SK-N-SH (cell line): ENCODE measurements around the gene EDC4. TPM values are rescaled to one million over a fixed set of nuclear protein-coding genes. Genes with fewer than 3 reads are reported as not detected.

Source experiments
- CTCF ChIA-PET: fragments of 300-600, 350-600 bp; formaldehyde crosslinking; extraction: SDS; loops from one replicate; lab custom pipeline; 2021; lab: Yijun Ruan, JAX
- POLR2A ChIA-PET: fragments of 350-600 bp; sonication (Branson Sonifier 250); formaldehyde crosslinking; extraction: SDS; loops from one replicate; lab custom pipeline; 2020; ENCODE audit warnings: antibody characterized with exemption, inconsistent platforms; lab: Yijun Ruan, JAX
- DNase-seq: peaks from one replicate; pipeline ENCODE4 v3.0.0; 2012
- H2AFZ ChIP-seq: fragments of 200-600 bp; sonication (generic); 2 replicates; pipeline ENCODE4 v1.8.1; 2016; ENCODE audit warnings: antibody characterized with exemption, mild to moderate bottlenecking, low read depth
- H3F3A ChIP-seq: fragments of 200-600 bp; sonication (generic); replicated peaks from 2 replicates; pipeline ENCODE3; 2016; ENCODE audit warnings: antibody characterized with exemption, mild to moderate bottlenecking; ENCODE audit not compliant: insufficient read depth
- H3K27ac ChIP-seq, 2 experiments: fragments of 200-500 bp in 1 of 2; fragments of 200-600 bp in 1 of 2; sonication (Bioruptor generic) in 1 of 2; sonication (generic), shearing (Covaris generic) in 1 of 2; 2 replicates each; pipeline versions ENCODE4 v1.5.1 to v1.6.1; 2014 to 2016; ENCODE audit warnings: low read depth in 2 of 2, inconsistent platforms in 1 of 2, low read length in 1 of 2, mild to moderate bottlenecking in 1 of 2, mixed read lengths in 1 of 2
- H3K27me3 ChIP-seq: fragments of 200-600 bp; sonication (generic), shearing (Covaris generic); 2 replicates; pipeline ENCODE4 v1.6.1; 2016; ENCODE audit warnings: mixed run types; ENCODE audit not compliant: insufficient read depth
- H3K36me3 ChIP-seq, 2 experiments: fragments of 200-500 bp in 1 of 2; fragments of 200-600 bp in 1 of 2; sonication (Bioruptor generic) in 1 of 2; sonication (generic) in 1 of 2; replicated peaks in 1 of 2; 2 replicates each; pipeline versions ENCODE3 to v1.5.1; 2014 to 2016; ENCODE audit warnings: low read length in 1 of 2, mild to moderate bottlenecking in 1 of 2; ENCODE audit not compliant: insufficient read depth in 2 of 2, control insufficient read depth in 1 of 2
- H3K4me1 ChIP-seq, 2 experiments: fragments of 200-500 bp in 1 of 2; fragments of 200-600 bp in 1 of 2; sonication (Bioruptor generic) in 1 of 2; sonication (generic), shearing (Covaris generic) in 1 of 2; 2 replicates each; pipeline versions ENCODE4 v1.5.1 to v1.6.1; 2014 to 2016; ENCODE audit warnings: low read depth in 1 of 2, low read length in 1 of 2, mixed run types in 1 of 2; ENCODE audit not compliant: insufficient read depth in 2 of 2, control insufficient read depth in 1 of 2
- H3K4me2 ChIP-seq: fragments of 200-600 bp; sonication (generic), shearing (Covaris generic); 2 replicates; pipeline ENCODE4 v1.6.1; 2017; ENCODE audit warnings: mixed run types
- H3K4me3 ChIP-seq, 2 experiments: fragments of 200-500 bp in 1 of 2; fragments of 200-600 bp in 1 of 2; sonication (Bioruptor generic) in 1 of 2; sonication (generic), shearing (Covaris generic) in 1 of 2; 2 replicates each; pipeline versions ENCODE4 v1.5.1 to v1.8.1; 2014 to 2016; ENCODE audit warnings: low read depth in 2 of 2, inconsistent platforms in 1 of 2, low read length in 1 of 2, mild to moderate bottlenecking in 1 of 2, mixed read lengths in 1 of 2, moderate library complexity in 1 of 2
- H3K79me2 ChIP-seq: fragments of 200-600 bp; sonication (generic); 2 replicates; pipeline ENCODE4 v1.8.1; 2017; ENCODE audit warnings: mild to moderate bottlenecking; ENCODE audit not compliant: insufficient read depth
- H3K9ac ChIP-seq: fragments of 200-600 bp; sonication (generic); 2 replicates; pipeline ENCODE4 v1.6.1; 2017; ENCODE audit warnings: mixed run types
- H3K9me2 ChIP-seq: fragments of 200-600 bp; sonication (generic); 2 replicates; pipeline ENCODE4 v1.6.1; 2017; ENCODE audit warnings: mixed run types
- H3K9me3 ChIP-seq: fragments of 200-600 bp; sonication (generic); 2 replicates; pipeline ENCODE4 v1.6.1; 2017; ENCODE audit warnings: mixed run types, mild to moderate bottlenecking, moderate library complexity
- H4K20me1 ChIP-seq: fragments of 200-600 bp; sonication (generic); 2 replicates; pipeline ENCODE4 v1.6.1; 2017; ENCODE audit warnings: mild to moderate bottlenecking, mixed run types; ENCODE audit not compliant: insufficient read depth
- ELF1 ChIP-seq: IDR thresholded peaks from 2 replicates; pipeline ENCODE4 v1.4.0; 2012
- EP300 ChIP-seq, 2 experiments: IDR thresholded peaks; 2 replicates each; pipeline versions ENCODE4 v1.4.0 to v1.6.1; 2012; ENCODE audit warnings: borderline replicate concordance in 1 of 2, low read depth in 1 of 2, low read length in 1 of 2
- EZH2phosphoT487 ChIP-seq: fragments of 200-600 bp; sonication (generic); IDR thresholded peaks from 2 replicates; pipeline ENCODE4 v1.6.1; 2017; ENCODE audit warnings: low read depth, mixed run types, mild to moderate bottlenecking, antibody characterized with exemption, moderate library complexity, borderline replicate concordance
- FOSL2 ChIP-seq: IDR thresholded peaks from 2 replicates; pipeline ENCODE4 v1.4.0; 2012; ENCODE audit warnings: low read depth, mild to moderate bottlenecking, moderate library complexity, borderline replicate concordance
- FOXM1 ChIP-seq: IDR thresholded peaks from 2 replicates; pipeline ENCODE4 v1.4.0; 2012; ENCODE audit warnings: low read depth, mild to moderate bottlenecking
- GATA2 ChIP-seq: sonication (generic); formaldehyde crosslinking; IDR thresholded peaks from 2 replicates; pipeline ENCODE4 v1.5.0; 2020; ENCODE audit warnings: mild to moderate bottlenecking, missing genetic modification reagents
- JUND ChIP-seq: IDR thresholded peaks from 2 replicates; pipeline ENCODE4 v1.4.0; 2012
- NFIC ChIP-seq: IDR thresholded peaks from 2 replicates; pipeline ENCODE4 v1.4.0; 2012; ENCODE audit warnings: borderline replicate concordance
- NRF1 ChIP-seq: IDR thresholded peaks from 2 replicates; pipeline ENCODE4 v1.6.1; 2012; ENCODE audit warnings: low read depth, mild to moderate bottlenecking, low read length
- RCOR1 ChIP-seq: fragments of 150-350 bp; IDR thresholded peaks from 2 replicates; pipeline ENCODE4 v1.6.1; 2017; ENCODE audit warnings: antibody characterized with exemption, low read length
- TAF1 ChIP-seq: IDR thresholded peaks from 2 replicates; pipeline ENCODE4 v1.6.1; 2012; ENCODE audit warnings: low read depth, mild to moderate bottlenecking, low read length, moderate library complexity, borderline replicate concordance
- WGBS: methylation state at CpG from one replicate; pipeline ENCODE4 v1.1.6; 2017; ENCODE audit warnings: low lambda C conversion rate; 5-methylcytosine and 5-hydroxymethylcytosine counted together
- polyA plus RNA-seq, 3 experiments: library from polyadenylated mRNA; depleted of rRNA; stranded (reverse); fragments of >200 nt; gene quantifications; 2 replicates each; pipeline ENCODE4 v1.2.3, GENCODE V29; 2012
- TF ChIP-seq, protein P1 (sequence below): IDR thresholded peaks from 2 replicates; pipeline ENCODE4 v1.4.0; 2012; ENCODE audit warnings: low read depth, borderline replicate concordance
- TF ChIP-seq, protein P2 (sequence below): fragments of 150-350 bp; IDR thresholded peaks from 2 replicates; pipeline ENCODE4 v1.6.1; 2016; ENCODE audit warnings: mild to moderate bottlenecking, low read depth, low read length
- TF ChIP-seq, protein P3 (sequence below): fragments of 200-600 bp; sonication (generic); IDR thresholded peaks from 2 replicates; pipeline ENCODE4 v1.6.1; 2017; ENCODE audit warnings: antibody characterized with exemption, mild to moderate bottlenecking, moderate library complexity
- TF ChIP-seq, protein P4 (sequence below): IDR thresholded peaks from 2 replicates; pipeline ENCODE4 v1.6.1; 2012; ENCODE audit warnings: mild to moderate bottlenecking, low read depth, low read length, moderate library complexity

EDC4 gene
- polyA plus RNA-seq, 1 of the 3 experiments (the other 2 are of a cell fraction): 38.0 TPM

DNA sequence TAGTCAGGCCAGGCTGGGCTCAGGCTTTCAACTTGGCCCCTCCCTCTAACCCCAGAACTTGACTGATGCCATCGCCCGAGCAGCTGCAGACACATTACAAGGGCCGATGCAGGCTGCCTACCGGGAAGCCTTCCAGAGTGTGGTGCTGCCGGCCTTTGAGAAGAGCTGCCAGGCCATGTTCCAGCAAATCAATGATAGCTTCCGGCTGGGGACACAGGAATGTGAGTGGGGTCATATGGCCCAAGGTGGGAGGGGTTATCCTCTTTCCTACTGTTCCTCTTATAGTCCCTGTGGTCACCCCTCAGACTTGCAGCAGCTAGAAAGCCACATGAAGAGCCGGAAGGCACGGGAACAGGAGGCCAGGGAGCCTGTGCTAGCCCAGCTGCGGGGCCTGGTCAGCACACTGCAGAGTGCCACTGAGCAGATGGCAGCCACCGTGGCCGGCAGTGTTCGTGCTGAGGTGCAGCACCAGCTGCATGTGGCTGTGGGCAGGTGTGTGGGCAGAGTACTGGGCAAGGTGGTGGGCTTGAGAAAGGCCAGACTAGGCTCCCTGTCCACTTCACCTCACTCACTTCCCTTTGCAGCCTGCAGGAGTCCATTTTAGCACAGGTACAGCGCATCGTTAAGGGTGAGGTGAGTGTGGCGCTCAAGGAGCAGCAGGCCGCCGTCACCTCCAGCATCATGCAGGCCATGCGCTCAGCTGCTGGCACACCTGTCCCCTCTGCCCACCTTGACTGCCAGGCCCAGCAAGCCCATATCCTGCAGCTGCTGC is 9.7 kb downstream of the EDC4 start:
- Histone ChIP-seq H3K79me2 (no peaks in the 10 kb centered on the region), H3F3A (peaks cover 14% of the 10 kb centered on the region)
- no peak for DNase-seq
- ChIA-PET POLR2A (interaction anchor here (1.0 to 3.5 kb wide), 5 partner anchors 9 to 53 kb away, joined by 3 to 12 read pairs (median 5); partner anchors contain the start of genes EDC4 and PSKH1), CTCF (interaction anchor here (0.8 to 22.4 kb wide), 12 partner anchors 8 to 67 kb away, joined by 3 to 564 read pairs (median 9); partner anchors contain the start of genes CTRL, EDC4, LCAT and PSKH1)
- no peak for TF ChIP-seq TAF1
- no peak for TF ChIP-seq FOXM1
- no peak for TF ChIP-seq NRF1
- TF ChIP-seq EP300 (IDR thresholded peaks at IDR 0.05; ENCODE audit: borderline replicate concordance in 1 of 2, low read depth in 1 of 2, low read length in 1 of 2): no peak
- no peak for TF ChIP-seq GATA2 (CRISPR knock-in tag)
- TF ChIP-seq, protein P1, sequence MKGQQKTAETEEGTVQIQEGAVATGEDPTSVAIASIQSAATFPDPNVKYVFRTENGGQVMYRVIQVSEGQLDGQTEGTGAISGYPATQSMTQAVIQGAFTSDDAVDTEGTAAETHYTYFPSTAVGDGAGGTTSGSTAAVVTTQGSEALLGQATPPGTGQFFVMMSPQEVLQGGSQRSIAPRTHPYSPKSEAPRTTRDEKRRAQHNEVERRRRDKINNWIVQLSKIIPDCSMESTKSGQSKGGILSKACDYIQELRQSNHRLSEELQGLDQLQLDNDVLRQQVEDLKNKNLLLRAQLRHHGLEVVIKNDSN: no peak
- no peak for TF ChIP-seq ELF1
- TF ChIP-seq, all 33 proteins: peak for 0
- Histone ChIP-seq H2AFZ (no peak overlapping the region), H3K4me2 (no peak overlapping the region), H3K9me3 (no peaks in the 10 kb centered on the region), H3K36me3 (peaks cover 19 to 74% of the 10 kb centered on the region in 2 experiments), H3K9ac (no peak overlapping the region), H4K20me1 (peaks cover 12% of the 10 kb centered on the region), H3K4me1 (peaks cover 7 to 13% of the 10 kb centered on the region in 2 experiments; a peak in 2 of 4 replicates), H3K27me3 (no peaks in the 10 kb centered on the region), H3K4me3 (no peak overlapping the region), H3K9me2 (no peaks in the 10 kb centered on the region), H3K27ac (no peak overlapping the region)
- 93% methylated on average over 17 of the region's 18 CpGs for WGBS

DNA sequence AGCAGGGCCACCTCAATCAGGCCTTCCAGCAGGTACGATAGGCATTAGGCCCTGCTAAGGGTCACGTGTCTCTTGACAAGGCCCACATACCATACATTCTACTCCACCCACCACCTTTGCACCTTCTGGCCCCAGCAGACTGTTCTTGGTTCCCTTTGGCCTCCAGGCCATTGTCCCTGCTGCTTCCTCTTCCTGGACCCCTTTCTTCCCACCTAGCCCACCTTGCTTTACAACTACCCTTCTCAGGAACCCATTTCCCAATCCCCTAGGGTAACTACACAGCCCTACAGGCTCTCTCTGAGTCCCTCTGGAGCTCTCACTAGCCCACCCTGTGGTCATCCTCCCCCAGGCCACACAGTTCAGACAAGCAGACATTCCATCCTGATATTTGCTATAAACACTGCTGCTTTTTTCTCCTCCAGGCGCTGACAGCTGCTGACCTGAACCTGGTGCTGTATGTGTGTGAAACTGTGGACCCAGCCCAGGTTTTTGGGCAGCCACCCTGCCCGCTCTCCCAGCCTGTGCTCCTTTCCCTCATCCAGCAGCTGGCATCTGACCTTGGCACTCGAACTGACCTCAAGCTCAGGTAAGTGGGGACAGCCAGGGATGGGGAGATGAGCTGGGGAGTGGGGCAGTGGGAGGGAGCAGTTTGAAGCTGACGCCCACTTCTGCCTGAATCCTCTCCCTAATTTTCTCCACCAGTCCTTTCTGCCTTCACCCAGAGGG is 10.5 kb downstream of the EDC4 start:
- 57% methylated on average over 6 of the region's 6 CpGs for WGBS
- H3K36me3 ChIP-seq: peaks cover 12 to 66% of the 10 kb centered on the region in 2 experiments
- POLR2A ChIA-PET: interaction anchor here (1.0 to 3.5 kb wide), 6 partner anchors 10 to 52 kb away, joined by 3 to 12 read pairs (median 6); partner anchors contain the start of gene EDC4

More for the DNA sequence above, 10.5 kb downstream of the EDC4 start:
- H3K4me2 ChIP-seq: no peak overlapping the region
- no peak overlapping the region for H2AFZ ChIP-seq
- H3K9ac ChIP-seq: no peak overlapping the region
- no peaks in the 10 kb centered on the region for H3K9me3 ChIP-seq
- no peak overlapping the region for H3K27ac ChIP-seq
- DNase-seq: no peak
- H3K79me2 ChIP-seq: no peaks in the 10 kb centered on the region
- H3K4me3 ChIP-seq: no peak overlapping the region
- CTCF ChIA-PET: interaction anchor here (0.6 to 22.4 kb wide), 37 partner anchors 9 to 363 kb away, joined by 3 to 564 read pairs (median 5); partner anchors contain the start of genes CTRL, DDX28, DUS2 and EDC4
- no peaks in the 10 kb centered on the region for H3K27me3 ChIP-seq
- peaks cover 12% of the 10 kb centered on the region for H4K20me1 ChIP-seq
- TF ChIP-seq, protein P2, sequence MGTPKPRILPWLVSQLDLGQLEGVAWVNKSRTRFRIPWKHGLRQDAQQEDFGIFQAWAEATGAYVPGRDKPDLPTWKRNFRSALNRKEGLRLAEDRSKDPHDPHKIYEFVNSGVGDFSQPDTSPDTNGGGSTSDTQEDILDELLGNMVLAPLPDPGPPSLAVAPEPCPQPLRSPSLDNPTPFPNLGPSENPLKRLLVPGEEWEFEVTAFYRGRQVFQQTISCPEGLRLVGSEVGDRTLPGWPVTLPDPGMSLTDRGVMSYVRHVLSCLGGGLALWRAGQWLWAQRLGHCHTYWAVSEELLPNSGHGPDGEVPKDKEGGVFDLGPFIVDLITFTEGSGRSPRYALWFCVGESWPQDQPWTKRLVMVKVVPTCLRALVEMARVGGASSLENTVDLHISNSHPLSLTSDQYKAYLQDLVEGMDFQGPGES: no peak
- TF ChIP-seq, protein P3, sequence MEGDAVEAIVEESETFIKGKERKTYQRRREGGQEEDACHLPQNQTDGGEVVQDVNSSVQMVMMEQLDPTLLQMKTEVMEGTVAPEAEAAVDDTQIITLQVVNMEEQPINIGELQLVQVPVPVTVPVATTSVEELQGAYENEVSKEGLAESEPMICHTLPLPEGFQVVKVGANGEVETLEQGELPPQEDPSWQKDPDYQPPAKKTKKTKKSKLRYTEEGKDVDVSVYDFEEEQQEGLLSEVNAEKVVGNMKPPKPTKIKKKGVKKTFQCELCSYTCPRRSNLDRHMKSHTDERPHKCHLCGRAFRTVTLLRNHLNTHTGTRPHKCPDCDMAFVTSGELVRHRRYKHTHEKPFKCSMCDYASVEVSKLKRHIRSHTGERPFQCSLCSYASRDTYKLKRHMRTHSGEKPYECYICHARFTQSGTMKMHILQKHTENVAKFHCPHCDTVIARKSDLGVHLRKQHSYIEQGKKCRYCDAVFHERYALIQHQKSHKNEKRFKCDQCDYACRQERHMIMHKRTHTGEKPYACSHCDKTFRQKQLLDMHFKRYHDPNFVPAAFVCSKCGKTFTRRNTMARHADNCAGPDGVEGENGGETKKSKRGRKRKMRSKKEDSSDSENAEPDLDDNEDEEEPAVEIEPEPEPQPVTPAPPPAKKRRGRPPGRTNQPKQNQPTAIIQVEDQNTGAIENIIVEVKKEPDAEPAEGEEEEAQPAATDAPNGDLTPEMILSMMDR: no peak
- TF ChIP-seq RCOR1 (no peak), NFIC (no peak), FOXM1 (no peak), JUND (no peak), EZH2phosphoT487 (no peak), TAF1 (no peak), FOSL2 (no peak)
- TF ChIP-seq, protein P4, sequence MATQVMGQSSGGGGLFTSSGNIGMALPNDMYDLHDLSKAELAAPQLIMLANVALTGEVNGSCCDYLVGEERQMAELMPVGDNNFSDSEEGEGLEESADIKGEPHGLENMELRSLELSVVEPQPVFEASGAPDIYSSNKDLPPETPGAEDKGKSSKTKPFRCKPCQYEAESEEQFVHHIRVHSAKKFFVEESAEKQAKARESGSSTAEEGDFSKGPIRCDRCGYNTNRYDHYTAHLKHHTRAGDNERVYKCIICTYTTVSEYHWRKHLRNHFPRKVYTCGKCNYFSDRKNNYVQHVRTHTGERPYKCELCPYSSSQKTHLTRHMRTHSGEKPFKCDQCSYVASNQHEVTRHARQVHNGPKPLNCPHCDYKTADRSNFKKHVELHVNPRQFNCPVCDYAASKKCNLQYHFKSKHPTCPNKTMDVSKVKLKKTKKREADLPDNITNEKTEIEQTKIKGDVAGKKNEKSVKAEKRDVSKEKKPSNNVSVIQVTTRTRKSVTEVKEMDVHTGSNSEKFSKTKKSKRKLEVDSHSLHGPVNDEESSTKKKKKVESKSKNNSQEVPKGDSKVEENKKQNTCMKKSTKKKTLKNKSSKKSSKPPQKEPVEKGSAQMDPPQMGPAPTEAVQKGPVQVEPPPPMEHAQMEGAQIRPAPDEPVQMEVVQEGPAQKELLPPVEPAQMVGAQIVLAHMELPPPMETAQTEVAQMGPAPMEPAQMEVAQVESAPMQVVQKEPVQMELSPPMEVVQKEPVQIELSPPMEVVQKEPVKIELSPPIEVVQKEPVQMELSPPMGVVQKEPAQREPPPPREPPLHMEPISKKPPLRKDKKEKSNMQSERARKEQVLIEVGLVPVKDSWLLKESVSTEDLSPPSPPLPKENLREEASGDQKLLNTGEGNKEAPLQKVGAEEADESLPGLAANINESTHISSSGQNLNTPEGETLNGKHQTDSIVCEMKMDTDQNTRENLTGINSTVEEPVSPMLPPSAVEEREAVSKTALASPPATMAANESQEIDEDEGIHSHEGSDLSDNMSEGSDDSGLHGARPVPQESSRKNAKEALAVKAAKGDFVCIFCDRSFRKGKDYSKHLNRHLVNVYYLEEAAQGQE: no peak
- TF ChIP-seq, all 33 proteins: peak for 0
- Histone ChIP-seq H3K9me2 (no peaks in the 10 kb centered on the region), H3K4me1 (peaks cover 7 to 13% of the 10 kb centered on the region in 2 experiments; a peak in 2 of 4 replicates), H3F3A (peaks cover 14% of the 10 kb centered on the region)
